GM18870 (cell line): ENCODE measurements around the gene PEX11G.

Source experiments
- ATAC-seq: cut with Tn5 transposase; IDR thresholded peaks from one replicate; pipeline ENCODE4 v1.9.1; 2021; ENCODE audit warnings: moderate library complexity; ENCODE audit not compliant: unreplicated experiment

The PEX11G gene

GRCh38 chr19:7522072-7522922 is 33.5 kb upstream of the PEX11G start, which contains the start of gene MCOLN1:
MCOLN1 (plus strand) TSS chr19:7522624; CDS start chr19:7522751, 127 bp downstream.
- peak; percentile 62 for ATAC-seq

DNA sequence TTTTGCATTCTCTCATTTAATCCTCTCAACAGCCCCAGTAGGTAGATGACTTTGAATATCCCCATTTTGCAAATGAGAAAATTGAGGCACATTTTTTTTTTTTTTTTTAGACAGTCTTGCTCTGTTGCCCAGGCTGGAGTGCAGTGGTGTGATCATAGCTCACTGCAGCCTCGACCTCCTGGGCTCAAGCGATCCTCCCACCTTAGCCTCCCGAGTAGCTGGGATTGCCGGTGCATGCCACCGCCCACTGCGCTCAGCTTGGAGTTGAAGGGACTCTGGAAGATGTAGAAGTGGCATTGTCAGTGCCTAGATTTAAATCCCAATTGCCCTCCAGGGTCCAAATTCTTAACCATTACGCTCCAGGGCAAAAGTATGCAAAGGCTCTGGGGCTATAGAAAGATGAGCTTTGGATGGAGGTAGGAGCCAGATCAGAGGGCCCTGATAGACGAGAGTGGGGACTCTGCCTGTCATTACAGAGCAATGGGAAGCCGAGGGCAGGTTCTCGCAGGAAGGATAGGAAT is 32.8 kb upstream of the PEX11G start:
- no peak for ATAC-seq

GRCh38 chr19:7520131-7521051 is 31.6 kb upstream of the PEX11G start:
- ATAC-seq: no peak

DNA sequence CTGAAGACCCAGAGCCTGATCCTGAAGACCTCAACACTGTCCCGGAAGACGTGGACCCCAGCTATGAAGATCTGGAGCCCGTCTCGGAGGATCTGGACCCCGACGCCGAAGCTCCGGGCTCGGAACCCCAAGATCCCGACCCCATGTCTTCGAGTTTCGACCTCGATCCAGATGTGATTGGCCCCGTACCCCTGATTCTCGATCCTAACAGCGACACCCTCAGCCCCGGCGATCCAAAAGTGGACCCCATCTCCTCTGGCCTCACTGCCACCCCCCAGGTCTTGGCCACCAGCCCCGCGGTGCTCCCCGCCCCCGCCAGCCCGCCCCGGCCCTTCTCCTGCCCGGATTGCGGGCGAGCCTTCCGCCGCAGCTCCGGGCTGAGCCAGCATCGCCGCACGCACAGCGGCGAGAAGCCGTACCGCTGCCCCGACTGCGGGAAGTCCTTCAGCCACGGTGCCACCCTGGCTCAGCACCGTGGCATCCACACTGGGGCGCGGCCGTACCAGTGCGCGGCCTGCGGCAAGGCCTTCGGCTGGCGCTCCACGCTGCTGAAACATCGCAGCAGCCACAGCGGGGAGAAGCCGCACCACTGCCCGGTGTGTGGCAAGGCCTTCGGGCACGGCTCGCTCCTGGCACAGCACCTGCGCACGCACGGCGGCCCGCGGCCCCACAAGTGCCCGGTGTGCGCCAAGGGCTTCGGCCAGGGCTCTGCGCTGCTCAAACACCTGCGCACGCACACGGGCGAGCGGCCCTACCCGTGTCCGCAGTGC is 30.7 kb upstream of the PEX11G start:
- no peak for ATAC-seq

DNA sequence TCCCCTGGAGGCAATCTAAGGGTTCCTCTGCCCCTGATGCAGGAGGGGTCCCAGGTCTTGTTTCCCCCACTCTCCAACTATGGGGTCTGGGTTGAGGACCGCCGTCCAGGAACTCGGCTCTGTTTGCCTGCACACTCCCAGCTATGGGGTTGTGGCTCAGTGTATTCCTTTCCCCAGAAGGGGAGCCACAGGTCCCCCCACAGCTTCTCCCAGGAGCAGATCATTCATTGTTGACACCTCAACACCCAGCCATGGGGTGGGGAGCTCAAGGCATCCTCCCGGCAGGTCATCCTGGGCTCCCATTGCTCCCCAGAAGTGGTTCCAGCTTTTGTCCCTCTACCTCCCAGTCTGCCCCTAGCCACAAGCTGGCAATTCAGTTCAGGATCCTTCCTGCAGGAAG is 28.0 kb upstream of the PEX11G start:
- no peak for ATAC-seq

DNA sequence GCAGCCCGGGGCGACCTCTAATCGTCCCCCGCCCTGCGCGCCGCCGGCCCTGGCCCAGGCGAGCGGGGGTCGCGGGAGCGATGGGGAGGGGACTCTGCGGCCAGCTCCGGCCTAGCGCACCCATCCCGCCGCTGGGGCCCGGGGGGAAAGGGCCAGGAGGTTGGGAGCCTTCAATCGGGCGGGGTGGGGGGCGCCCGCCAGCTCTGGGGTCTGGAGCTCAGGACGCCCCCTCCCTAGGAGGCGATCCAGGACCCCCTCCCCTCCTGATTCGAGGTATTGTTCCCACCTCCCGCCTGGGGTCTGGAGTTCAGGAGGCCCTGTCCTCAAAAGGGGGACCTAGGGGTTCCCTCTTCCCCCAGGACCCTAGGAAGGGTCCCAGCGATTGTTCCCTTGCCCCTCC is 27.5 kb upstream of the PEX11G start:
- no peak for ATAC-seq

DNA sequence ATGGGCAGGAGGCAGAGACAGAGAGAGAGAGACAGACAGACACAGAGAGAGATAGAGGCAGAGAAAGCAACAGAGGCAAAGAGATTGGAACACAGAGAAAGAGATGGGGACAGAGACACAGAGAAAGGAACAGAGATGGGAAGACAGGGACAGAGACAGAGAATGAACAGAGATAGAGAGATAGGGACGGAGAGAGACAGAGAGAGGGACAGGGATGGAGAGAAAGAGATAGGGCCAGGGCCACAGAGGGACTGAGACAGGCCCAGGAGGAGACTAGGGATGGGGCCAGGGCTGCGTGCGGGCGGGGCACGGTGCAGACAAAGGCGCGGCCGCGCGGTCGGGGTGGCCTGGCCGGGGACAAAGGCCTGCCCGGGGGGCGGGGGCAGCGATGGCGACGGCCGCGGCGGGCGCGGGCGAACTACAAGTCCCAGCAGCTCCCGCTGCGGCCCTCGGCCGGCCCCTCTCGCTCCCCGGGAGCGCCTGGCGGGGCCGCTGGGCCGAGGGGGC is 26.9 kb upstream of the PEX11G start, which contains the start of gene ZNF358:
ZNF358 (plus strand) TSS at position 459 of the 507 bp plus-strand sequence. CDS start 3,140 bp downstream, outside the sequence.
- ATAC-seq: no peak

DNA sequence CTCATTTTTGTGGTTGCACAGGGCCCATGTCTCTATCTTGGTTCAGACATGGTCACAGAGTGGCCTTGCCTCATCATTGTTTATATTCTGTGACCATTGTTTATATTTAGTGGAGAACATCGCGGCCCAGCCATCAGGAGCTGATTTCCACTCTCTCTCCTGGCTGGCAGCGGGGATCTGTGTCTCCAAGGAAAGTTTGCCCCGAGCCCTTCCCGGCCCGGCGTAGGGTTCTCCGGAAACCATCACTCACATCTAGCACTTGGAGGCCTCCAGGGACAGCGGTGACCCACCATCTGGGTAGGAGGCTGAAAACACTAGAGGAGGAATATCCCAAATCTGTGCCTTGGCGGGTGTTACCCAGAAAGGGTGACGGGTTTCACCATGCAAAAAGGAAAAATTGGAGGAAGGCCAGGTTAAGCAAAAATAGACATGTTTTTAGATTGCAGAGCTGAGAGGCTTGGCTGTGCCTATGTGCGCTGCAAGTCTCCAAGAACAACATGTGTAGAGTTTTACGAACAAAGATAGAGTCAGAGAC is 26.3 kb upstream of the PEX11G start:
- no peak for ATAC-seq

- ATAC-seq: no peak
Observed at GRCh38 chr19:7513809-7514642, 25.2 kb upstream of the PEX11G start.

DNA sequence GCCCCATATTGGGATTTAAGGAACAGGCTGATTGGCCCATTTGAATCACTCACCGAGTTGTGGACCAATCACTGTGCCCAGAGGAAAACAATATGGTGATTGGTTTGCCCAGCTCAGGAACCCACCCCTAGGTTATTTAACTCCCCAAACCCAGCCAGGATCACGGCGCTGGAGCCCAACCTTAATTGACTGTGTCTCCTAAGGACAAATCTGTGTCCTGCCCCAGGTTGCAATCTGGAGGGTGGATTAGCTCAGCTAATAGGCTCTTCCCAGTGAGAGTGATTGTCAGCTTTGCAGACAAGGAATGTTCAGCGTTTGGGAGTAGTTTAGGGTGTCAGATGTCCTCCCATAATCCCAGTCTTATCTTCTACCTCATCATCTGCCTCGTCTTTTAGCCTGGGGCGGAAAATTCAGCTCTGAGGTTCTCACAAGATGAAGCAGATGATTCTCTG is 23.6 kb upstream of the PEX11G start:
- no peak for ATAC-seq

GRCh38 chr19:7509625-7510024 is 20.8 kb upstream of the PEX11G start:
- ATAC-seq: no peak

GRCh38 chr19:7507884-7508283 is 19.0 kb upstream of the PEX11G start:
- no peak for ATAC-seq

GRCh38 chr19:7506385-7507328 is 17.8 kb upstream of the PEX11G start:
- no peak for ATAC-seq

- no peak for ATAC-seq
Observed at GRCh38 chr19:7505682-7506384, 17.0 kb upstream of the PEX11G start.

GRCh38 chr19:7505288-7505681 is 16.4 kb upstream of the PEX11G start:
- no peak for ATAC-seq

DNA sequence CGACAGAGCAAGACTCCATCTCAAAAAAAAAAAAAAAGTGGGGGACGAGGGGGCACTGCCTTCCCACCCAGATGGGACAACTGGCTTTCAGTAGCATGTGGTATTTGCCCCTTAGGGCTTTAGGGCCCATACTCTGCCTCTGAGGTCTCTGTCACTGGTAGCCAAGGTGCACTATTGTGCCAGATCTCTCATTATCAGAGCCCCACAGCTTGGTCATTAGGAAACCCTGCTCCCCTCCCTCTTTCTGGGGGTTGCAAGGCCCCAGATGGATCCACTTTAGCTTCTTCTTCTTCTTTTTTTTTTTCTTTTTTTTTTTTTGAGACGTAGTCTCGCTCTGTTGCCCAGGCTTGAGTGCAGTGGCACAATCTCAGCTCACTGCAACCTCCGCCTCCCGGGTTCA is 15.8 kb upstream of the PEX11G start:
- ATAC-seq: no peak

- ATAC-seq: no peak
Observed at GRCh38 chr19:7502552-7502951, 13.7 kb upstream of the PEX11G start.
